NB4 (cell line): ENCODE results near the gene SMIM43.
"Not testable (repeated sequence)": the region's sequence is repeated elsewhere in the genome, so short reads cannot be mapped to it uniquely, and the experiment has no call there.

ENCODE experiments used
- DNase-seq: peaks from one replicate; pipeline ENCODE4 v3.0.0; 2010; ENCODE audit warnings: low read depth
- H3K4me3 ChIP-seq: one replicate; pipeline ENCODE4 v1.5.1; 2011; ENCODE audit warnings: mild to moderate bottlenecking, low read depth, low read length, moderate library complexity
- MYC ChIP-seq: IDR thresholded peaks from 2 replicates; pipeline ENCODE4 v1.6.1; 2011; ENCODE audit warnings: low read depth, low read length
- POLR2A ChIP-seq: IDR thresholded peaks from 2 replicates; pipeline ENCODE4 v1.6.1; 2011; ENCODE audit warnings: mild to moderate bottlenecking; ENCODE audit not compliant: insufficient read length; ENCODE audit errors: extremely low read depth
- TF ChIP-seq, protein P1 (sequence below): IDR thresholded peaks from one replicate; pipeline ENCODE4 v1.5.1; 2012; ENCODE audit warnings: low read depth, low read length
- TF ChIP-seq, protein P2 (sequence below): IDR thresholded peaks from 2 replicates; pipeline ENCODE4 v1.6.1; 2011; ENCODE audit warnings: low read depth, low read length

The SMIM43 gene

DNA sequence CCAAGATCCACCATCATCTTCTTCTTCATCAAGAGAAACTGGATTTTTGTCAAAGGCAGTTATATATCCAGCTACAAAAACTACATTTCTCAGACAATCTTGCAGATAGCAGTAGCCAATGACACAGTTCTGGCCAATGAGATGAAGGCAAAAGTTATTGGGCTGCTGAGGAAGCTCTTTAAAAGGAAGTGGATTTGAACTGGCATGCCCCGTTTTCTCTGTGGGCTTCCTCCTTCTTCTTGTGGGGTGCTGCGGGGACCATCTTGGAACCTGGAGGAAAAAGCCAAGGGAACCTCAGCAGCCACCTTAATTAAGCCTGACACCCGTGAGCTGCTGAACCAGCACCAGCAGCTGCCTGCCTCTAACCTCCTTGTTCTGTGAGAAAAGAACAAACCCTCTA is 4.8 kb downstream of the SMIM43 start:
- TF ChIP-seq MYC (no peak), POLR2A (no peak)
- TF ChIP-seq, protein P1, sequence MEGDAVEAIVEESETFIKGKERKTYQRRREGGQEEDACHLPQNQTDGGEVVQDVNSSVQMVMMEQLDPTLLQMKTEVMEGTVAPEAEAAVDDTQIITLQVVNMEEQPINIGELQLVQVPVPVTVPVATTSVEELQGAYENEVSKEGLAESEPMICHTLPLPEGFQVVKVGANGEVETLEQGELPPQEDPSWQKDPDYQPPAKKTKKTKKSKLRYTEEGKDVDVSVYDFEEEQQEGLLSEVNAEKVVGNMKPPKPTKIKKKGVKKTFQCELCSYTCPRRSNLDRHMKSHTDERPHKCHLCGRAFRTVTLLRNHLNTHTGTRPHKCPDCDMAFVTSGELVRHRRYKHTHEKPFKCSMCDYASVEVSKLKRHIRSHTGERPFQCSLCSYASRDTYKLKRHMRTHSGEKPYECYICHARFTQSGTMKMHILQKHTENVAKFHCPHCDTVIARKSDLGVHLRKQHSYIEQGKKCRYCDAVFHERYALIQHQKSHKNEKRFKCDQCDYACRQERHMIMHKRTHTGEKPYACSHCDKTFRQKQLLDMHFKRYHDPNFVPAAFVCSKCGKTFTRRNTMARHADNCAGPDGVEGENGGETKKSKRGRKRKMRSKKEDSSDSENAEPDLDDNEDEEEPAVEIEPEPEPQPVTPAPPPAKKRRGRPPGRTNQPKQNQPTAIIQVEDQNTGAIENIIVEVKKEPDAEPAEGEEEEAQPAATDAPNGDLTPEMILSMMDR, result no peak
- TF ChIP-seq, protein P2, sequence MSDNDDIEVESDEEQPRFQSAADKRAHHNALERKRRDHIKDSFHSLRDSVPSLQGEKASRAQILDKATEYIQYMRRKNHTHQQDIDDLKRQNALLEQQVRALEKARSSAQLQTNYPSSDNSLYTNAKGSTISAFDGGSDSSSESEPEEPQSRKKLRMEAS, result no peak
- H3K4me3 ChIP-seq, result no peak overlapping the region
- no peak for DNase-seq

DNA sequence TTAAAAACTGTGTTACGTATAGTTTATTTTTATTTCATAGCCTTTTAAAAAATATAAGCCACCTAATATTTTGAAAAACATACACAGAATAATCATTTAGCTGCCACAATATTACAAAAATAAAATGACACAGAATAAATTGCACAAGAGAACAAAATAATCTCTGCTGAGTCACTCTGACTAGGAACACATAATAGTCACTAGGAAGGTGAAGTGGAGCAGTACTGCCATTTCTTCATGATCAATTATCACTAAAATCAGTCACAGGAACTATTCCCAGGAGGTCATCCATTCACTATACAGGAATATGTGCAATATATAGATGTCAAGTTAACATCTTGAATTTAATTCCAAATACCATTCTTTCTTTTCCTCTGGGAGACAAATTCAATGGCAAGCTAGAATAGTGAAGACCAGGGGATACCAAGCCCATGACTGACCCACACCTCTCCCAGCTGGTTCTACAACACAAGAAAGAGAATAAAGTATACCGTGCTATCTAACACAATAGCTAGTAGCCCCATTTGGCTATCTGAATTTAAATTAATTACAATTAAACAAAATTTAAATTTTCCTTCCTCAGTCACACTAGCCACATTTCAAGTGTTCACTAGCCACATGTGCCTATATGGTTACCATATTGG is 5.9 kb downstream of the SMIM43 start:
- no peak overlapping the region for H3K4me3 ChIP-seq
- no peak for DNase-seq
- TF ChIP-seq, protein P2, result no peak
- TF ChIP-seq, protein P1, result no peak
- TF ChIP-seq MYC (no peak), POLR2A (no peak)

- not testable (repeated sequence) for H3K4me3 ChIP-seq, DNase-seq
Observed at GRCh38 chr4:121752142-121752541, 12.8 kb downstream of the SMIM43 start.

- no peak for TF ChIP-seq POLR2A
- TF ChIP-seq, protein P1, result no peak
- TF ChIP-seq, protein P2, result no peak
- no peak for TF ChIP-seq MYC
- no peak for DNase-seq
- H3K4me3 ChIP-seq, result no peak overlapping the region
Observed at GRCh38 chr4:121749225-121749624, 15.7 kb downstream of the SMIM43 start.

- no peak for DNase-seq
- TF ChIP-seq, protein P2, result no peak
- TF ChIP-seq POLR2A (no peak), MYC (no peak)
- TF ChIP-seq, protein P1, result no peak
- H3K4me3 ChIP-seq, result no peak overlapping the region
Observed at GRCh38 chr4:121742794-121743193, 22.2 kb downstream of the SMIM43 start.

GRCh38 chr4:121741751-121742150 is 23.2 kb downstream of the SMIM43 start:
- TF ChIP-seq MYC (no peak), POLR2A (no peak)
- TF ChIP-seq, protein P1, result no peak
- TF ChIP-seq, protein P2, result no peak
- no peak overlapping the region for H3K4me3 ChIP-seq
- no peak for DNase-seq
